ENCODE results near the gene RNF114.
"Not testable (repeated sequence)": the region's sequence is repeated elsewhere in the genome, so short reads cannot be mapped to it uniquely, and the experiment has no call there.

RNF114 gene

DNA sequence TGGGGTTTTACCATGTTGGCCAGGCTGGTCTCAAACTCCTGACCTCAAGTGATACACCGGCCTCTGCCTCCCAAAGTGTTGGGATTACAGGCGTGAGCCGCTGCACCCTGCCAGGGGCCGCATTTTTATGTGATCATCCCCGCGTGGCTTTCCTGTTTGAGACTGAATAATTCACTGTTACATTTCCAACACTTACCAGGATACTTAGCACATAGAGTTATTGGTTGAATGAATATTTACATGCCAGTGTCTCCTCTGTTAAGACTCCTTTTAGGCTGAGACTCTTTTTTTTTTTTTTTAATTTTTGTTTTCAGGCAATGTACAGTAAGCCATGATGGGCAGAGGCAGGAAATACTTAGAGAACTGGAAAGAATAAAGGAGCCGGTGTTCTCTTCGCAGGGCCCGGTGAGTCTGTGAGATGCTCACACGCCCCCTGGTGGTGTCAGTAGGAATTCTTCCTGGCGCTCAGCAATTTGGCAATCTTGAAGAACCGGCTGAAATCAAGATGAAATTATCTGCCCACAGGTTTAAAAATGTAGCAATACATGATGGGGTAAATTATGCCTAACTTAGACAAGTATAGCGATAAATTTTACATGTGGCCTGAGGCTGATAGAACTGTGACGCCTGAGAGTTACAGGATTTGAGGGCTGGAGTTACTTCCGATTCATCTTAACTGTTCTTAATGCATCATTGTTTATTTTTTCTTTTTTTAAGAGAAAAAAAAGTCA, 7.6 kb upstream of the RNF114 start:
- DNase-seq (ENCODE audit: low read depth): peak; percentile 86

DNA sequence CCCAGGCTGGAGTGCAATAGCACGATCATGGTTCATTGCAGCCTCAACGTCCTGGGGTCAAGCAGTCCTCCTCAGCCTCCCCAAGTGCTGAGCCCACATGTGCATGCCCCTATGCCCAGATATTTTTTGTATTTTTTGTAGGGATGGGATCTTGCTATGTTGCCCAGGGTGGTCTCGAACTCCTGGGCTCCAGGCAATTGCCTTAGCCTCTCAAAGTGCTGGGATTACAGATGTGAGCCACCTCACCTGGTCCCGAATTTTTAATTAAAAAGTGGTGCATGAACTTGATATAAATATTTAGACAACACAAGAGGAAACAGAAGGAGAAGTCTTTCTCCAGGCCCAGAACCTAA, 7.1 kb upstream of the RNF114 start:
- no peak for DNase-seq (ENCODE audit: low read depth)

DNA sequence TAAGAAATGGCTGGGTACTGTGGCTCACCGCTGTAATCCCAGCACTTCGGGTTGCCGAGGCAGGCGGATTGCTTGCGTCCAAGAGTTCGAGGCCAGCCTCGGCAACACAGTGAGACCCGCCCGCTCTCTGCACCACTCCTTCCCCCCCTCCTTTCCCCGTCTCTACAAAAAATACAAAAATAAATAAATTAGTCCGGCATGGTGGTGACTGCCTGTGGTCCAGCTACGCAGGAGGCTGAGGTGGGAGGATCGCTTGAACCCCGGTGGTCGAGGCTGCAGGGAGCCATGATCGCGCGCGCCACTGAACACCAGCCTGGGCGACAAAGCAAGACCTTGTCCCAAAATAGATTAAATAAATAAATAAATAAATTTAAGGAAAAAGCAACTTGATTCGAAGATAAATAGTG, 448 bp upstream of the RNF114 start:
- no peak for DNase-seq (ENCODE audit: low read depth)

DNA sequence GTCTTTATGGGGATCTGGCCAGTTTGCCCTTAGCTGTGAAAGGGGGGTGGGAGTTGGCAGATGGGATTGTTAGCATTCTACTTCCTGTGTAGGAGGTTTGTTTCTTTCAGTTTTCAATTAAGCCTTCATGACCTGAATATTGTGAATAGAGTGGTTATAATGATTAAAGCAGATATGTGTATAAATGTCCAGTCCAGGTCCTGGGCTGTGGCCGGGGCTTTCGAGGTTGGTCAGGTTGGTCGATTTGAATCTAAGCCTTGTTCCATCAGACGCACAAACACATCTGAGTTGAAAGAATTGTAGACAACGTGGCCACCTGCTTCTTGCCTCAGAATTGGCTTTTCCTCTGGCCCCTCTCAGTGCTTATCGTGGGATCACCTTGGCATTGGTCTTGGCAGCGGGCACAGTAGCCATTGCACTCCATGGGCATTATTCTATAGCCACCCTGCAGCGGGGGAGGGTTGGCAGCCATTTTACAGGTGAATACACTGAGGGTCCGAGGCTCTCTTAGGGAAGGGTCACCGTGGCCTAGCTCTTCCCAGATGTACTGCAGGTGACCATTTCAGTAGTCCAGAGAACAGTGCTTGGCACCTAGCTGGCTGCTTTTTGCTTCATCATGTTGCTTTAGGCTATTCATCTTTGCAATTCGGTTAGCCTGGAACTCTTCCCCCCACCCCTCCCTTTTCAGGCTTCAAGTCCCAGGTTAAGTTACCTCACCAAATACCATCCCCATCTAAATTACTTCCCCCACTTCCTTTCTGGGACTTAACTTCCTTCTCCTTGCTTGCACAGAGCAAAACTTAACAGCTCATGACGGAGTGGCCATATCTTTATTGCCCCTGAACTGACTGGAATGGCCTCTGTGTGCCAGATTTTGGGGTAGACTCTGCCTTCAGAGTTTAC, 1.1 kb downstream of the RNF114 start:
- DNase-seq (ENCODE audit: low read depth): no peak

DNA sequence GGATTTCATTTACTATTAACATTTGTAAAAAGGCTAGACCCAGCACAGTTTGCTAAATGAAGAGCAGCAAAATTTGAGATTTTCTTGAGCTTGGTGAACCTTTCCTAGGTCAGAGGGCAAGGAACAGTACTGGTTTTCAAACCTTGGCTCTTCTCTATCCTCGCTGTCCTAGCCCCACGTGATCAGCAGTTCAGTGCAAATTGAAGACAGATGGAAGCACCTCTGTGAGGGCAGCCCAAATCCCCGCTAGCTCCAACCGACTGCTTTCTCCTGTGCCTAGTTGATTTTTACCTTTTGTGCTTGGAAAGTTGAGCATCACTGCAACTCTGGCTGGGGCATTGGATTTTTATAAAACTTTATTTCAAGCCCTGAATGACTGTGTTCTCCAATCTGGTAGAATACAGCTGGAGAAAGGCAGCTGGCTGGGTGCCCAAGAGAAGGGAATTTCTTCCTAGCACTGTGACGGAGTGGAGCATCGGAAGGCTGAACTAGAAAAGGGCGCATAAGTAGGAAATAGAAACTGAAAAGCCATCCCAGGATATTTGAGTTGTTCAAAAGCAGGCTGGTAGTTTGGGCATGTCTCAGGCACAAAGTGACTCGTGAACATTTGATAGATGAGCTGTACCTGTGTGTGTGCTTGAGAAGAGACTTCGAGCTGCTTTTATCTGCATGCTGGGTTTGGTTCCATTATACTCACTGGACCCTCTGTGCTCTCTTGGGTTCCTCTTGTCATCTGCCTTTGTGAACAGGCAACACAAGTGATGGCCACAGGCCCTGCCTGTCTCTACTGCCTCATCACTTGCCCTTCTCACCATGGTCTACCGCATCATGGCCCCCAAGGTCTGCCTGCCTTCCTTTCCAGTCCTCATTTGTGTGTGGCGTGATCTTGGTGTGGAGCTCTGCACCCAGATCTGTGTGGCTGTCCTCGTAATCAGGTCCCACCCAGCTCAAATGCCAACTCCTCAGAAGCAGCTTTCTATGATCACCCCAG, 2.3 kb downstream of the RNF114 start:
- peak; percentile 69 for DNase-seq (ENCODE audit: low read depth)

DNA sequence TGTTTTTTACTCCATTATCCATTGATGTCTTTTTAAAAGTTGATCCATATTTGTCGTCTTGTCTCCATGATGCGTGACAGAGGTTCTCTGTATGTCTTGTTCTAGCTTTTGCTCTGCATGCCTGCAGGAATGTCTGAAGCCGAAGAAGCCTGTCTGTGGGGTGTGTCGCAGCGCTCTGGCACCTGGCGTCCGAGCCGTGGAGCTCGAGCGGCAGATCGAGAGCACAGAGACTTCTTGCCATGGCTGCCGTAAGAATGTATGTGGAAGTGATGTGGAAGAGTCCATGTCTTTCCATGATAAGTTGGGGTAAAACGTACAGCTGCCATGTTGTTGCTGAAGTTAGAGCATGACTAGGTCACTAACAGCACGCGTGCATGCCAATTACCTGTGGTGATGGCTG, 5.3 kb downstream of the RNF114 start:
- DNase-seq (ENCODE audit: low read depth): no peak

DNA sequence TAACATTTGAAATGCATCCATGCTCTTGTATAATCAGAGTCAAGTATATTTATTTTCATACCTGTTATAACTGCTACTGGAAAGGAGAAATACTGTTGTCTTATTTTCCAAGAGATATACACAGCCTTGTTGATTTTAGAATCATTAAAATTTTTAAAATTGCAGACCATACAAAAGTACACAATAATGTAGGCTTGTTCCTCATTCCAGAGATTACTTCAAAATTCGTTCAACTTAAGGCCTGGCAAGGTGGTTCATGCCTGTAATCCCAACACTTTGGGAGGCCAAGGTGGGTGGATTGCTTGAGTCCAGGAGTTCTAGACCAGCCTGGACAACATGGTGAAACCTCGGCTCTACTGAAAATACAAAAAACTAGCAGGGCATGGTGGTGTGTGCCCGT, 6.1 kb downstream of the RNF114 start:
- DNase-seq (ENCODE audit: low read depth): no peak

DNA sequence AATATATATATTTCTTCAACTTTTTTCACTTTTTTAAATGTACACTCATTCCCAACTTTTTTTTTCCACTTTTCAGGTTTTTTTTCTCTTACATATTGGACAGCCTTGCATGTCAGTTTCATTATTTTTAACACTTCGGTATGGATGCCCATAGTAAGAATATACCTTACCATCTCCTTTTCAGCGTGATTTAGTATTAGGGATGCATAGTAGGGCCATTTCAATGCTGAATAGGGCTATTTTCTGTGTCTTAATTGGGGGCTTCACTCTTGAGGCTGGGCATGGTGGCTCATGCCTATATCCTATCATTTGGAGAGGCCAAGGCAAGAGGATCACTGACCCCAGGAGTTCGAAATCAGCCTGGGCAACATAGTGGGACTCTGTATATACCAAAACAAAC, 6.7 kb downstream of the RNF114 start:
- no peak for DNase-seq (ENCODE audit: low read depth)

DNA sequence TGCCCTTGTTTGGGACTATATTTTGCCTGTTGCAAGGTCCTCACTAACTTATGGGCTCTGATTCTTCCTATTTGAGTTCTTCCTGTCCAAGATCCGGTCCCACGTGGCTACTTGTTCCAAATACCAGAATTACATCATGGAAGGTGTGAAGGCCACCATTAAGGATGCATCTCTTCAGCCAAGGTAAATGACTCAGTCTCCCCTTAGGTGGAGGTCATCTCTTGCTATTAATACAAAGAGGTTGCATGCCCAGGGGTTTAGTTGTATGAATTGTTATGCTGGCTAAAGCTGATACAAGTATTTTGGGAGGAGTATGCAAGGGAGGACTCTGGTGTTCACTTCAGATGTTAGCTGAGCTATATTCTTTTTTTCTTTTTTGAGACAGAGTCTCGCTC, 9.1 kb downstream of the RNF114 start:
- no peak for DNase-seq (ENCODE audit: low read depth)

DNA sequence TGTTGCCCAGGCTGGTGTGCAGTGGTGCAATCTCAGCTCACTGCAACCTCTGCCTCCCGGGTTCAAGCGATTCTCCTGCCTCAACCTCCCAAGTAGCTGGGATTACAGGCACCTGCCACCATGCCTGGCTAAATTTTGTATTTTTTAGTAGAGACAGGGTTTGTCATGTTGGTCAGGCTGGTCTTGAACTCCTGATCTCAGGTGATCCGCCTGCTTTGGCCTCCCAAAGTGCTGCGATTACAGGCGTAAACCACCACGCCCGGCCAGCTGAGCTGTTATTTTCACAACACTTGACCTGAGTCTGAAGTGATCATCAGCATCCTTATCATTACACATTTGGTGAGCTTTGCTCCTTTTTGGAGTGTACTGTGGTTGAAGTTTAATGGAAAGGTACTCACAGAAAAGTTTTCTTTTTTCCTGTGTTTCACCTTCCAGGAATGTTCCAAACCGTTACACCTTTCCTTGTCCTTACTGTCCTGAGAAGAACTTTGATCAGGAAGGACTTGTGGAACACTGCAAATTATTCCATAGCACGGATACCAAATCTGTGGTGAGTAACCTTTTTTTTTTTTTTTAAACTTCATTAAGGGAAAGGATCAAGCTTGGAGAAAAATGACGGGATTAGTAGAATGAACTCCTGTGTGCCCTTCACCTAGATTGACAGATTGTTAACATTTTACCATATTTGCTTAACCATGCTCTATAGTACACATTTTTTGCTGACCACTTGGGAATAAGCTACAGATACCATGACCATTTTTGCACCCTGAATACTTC, 9.7 kb downstream of the RNF114 start:
- no peak for DNase-seq (ENCODE audit: low read depth)

DNA sequence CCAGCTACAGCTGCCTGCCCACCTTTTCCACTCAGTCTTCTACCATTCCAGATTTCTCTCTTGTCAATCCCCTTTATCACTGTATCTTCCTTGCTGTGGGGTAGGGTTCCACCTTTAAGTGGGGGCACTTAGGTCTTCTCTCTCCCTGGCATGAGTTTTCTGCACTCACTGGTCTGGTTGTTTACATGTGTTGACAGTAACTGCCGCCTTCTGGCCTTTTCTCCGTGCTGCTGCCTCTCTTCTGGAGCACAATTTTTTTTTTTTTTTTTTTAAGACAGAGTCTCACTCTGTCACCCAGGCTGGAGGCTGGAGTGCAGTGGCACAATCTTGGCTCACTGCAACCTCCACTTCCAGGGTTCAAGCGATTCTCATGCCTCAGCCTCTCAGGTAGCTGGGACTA, 12.0 kb downstream of the RNF114 start:
- DNase-seq (ENCODE audit: low read depth): no peak

DNA sequence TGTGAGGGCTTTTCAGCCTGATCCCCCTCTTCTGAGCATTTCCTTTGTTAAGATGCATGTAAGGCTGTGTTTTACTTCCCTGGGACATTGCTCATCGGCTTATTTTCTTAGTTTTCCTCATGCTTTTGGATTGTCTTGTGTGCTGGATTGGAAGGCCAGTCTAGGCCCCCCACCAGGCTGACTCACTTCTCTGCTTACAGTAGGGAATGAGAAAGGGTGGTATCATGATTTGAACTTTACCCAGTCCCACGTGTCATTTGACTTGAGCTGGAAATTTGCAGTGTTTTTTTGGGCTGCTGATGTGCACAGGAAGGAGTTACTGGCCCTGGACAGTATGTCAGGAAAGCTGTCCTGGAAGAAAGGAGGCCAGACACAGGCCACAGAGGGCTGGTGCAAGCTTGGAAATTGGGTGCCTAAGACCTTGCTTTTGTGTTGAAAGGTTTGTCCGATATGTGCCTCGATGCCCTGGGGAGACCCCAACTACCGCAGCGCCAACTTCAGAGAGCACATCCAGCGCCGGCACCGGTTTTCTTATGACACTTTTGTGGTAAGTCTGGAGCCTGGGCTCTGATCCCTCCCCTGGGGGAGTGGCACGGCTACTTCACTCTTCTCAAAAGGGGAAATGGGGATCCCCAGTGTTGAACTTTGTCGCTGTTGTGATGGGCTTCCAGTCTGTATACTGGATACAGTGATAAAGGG, 12.8 kb downstream of the RNF114 start:
- DNase-seq (ENCODE audit: low read depth): peak; percentile 86

DNA sequence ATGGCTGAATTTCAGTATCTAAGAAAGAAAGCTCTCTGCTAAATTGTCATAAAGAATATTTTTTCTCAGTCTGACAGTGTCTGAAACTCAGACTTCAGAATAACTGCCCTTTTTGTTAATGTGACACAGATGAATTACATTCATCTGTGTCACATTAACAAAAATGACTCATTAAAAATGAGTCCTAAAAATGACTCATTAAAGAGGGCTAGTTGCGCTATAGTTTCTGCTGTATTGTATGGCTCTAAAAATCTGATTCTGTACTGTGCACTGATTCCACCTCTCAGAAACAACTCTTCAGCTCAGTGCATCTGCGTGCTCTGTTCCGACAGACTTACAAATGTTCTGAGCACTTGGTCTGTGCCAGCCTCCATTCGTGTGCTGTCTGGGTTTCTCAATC, 15.0 kb downstream of the RNF114 start:
- DNase-seq (ENCODE audit: low read depth): peak; percentile 80

DNA sequence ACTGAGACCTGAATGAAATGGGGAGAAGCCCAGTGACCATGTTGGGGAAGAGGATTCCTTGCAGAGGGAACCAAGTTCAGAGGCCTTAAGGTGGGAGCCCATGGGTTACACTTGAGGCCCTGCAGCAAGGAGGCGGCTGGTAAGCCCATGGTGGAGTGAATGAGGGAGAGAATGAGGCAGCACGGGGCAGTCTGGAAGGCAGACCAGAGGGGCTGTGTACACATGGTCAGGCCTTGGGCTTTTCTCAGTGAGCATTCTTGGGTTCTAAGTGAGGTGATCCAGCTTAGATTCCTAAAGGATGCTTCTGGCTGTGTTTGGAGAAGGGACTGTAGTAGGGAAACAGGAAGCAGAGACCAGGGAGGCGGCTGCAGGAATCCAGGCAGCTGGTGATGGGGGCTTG, 19.0 kb downstream of the RNF114 start:
- DNase-seq (ENCODE audit: low read depth): no peak

DNA sequence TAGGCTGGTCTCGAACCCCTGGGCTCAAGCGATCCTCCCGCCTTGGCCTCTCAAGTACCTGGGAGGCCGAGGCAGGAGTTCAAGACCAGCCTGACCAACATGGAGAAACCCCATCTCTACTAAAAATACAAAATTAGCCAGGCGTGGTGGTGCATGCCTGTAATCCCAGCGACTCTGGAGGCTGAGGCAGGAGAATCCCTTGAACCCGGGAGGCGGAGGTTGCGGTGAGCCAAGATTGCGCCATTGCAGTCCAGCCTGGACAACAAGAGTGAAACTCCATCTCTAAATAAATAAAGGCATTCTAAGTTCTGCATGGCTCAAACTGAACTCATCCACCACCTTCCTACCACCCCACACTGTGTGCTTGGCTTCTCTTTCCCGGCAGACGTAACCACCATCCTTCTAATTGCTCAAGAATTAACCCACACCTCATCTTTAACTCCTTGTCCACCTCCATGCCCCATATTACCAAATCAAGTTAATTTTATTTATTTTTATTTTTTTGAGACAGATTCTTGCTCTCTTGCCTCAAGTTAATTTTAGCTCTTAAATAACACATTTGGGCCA, 19.7 kb downstream of the RNF114 start:
- DNase-seq (ENCODE audit: low read depth): peak; percentile 20

DNA sequence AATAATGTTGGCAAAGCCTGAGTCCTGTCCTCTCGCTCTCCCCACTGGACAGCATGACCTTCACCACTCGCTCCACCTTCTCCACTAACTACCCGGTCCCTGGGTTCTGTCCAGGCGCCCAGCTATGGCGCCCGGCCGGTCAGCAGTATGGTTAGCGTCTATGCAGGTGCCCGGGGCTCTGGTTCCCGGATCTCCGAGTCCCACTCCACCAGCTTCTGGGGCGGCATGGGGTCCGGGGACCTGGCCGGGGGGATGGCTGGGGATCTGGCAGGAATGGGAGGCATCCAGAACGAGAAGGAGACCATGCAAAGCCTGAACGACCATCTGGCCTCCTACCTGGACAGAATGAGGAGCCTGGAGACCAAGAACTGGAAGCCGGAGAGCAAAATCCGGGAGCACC, 20.5 kb downstream of the RNF114 start:
- no peak for DNase-seq (ENCODE audit: low read depth)

DNA sequence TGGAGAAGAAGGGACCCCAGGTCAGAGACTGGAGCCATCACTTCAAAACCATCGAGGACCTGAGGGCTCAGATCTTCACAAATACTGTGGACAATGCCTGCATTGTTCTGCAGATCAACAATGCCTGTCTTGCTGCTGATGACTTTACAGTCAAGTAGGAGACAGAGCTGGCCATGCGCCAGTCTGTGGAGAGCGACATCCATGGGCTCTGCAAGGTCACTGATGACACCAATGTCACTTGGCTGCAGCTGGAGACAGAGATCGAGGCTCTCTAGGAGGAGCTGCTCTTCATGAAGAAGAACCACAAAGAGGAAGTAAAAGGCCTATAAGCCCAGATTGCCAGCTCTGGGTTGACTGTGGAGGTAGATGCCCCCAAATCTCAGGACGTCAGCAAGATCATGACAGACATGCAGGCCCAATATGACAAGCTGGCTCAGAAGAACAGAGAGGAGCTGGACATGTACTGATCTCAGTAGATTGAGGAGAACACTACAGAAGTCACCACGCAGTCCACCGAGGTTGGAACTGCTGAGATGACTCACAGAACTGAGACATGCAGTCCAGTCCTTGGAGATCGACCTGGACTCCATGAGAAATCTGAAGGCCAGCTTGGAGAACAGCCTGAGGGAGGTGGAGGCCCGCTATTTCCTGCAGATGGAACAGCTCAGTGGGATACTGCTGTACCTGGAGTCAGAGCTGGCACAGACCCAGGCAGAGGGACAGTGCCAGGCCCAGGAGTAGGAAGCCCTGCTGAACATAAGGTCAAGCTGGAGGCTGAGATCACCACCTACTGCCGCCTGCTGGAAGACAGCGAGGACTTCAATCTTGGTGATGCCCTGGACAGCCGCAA, 21.1 kb downstream of the RNF114 start:
- DNase-seq (ENCODE audit: low read depth): not testable (repeated sequence)

DNA sequence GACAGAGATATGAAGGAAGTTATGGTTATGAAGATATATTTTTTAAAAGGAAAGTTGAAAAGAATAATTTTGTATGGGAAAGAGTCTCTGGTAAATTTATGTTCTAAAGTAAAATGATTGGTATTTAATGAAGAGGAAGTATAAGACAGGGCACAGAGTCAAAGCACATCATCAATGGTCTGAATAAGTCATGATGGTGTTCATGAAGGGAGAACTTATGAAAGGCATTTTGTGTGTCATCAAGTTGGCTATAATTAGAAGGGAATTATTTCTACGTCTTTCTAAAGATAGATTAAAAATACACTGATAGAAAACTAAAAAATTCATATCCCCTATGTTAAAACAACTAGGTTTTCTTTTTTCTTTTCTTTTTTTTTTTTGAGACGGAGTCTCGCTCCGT, 25.2 kb downstream of the RNF114 start:
- no peak for DNase-seq (ENCODE audit: low read depth)

DNA sequence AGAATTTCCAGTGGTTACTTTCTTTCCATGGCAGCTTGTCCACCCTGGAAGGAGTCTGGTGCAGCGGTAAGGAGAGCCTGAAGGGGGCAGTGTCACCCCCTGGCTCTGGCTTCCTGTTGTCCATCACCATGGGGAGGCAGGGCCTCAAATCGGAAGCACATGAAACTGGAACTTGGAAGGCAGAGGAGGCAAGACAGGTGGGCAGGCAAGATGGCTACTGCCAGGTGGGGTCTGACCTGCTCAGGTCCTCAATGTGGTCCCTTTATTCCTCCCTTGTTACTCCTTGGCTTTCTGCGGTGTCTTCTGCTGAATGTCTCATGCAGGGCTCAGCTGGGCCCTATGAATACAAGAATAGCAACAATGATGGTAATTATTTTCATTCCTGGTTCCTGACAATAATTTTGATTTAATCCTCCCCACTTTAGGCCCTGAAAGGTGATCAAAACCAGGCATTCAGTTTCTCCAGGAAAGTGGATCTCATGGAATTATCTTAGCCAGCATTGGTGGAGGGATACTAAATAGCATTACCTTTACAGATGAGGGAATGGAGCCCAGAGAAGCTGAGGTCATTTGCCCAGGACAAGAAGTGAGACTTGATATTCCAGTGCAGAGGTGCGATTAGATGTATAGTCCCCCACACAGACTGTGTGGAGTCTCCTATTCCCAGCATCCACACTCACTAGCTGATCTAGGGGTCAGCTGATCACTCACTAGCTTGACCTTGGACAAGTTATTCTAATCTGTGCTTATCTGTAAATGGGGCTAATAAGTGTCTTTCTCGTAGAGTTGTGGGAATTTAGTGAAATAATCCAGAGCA, 29.0 kb downstream of the RNF114 start:
- no peak for DNase-seq (ENCODE audit: low read depth)
